GM12892 (cell line): ENCODE data around the gene DNAJB4.

Source experiments
- POLR2A ChIP-seq: IDR thresholded peaks from 2 replicates; pipeline ENCODE4 v1.6.1; 2011; ENCODE audit warnings: low read depth, low read length, control low read depth
- POLR2AphosphoS5 ChIP-seq: IDR thresholded peaks from 2 replicates; pipeline ENCODE4 v1.6.1; 2011; ENCODE audit warnings: low read depth, low read length, control low read depth
- TAF1 ChIP-seq: IDR thresholded peaks from 2 replicates; pipeline ENCODE4 v1.6.1; 2011; ENCODE audit warnings: low read depth, mild to moderate bottlenecking, control low read depth, low read length, borderline replicate concordance

- TF ChIP-seq POLR2A (no peak), POLR2AphosphoS5 (no peak), TAF1 (no peak)
These were observed 6.3 kb downstream of the DNAJB4 start for GRCh38 chr1:78011050-78011449.
